Activated CD8-positive, alpha-beta memory T cell treated with anti-CD3 and anti-CD28 coated beads for 4 hours (primary cell): ENCODE data around the gene PPM1A.

Experiments
- DNase-seq, 2 donors: peaks; one replicate each; pipeline ENCODE4 v3.0.0-alpha.2; 2020; ENCODE audit warnings: low read depth in 2 of 2

PPM1A gene

GRCh38 chr14:60248697-60249318 is at the start of gene PPM1A:
Gene PPM1A, plus strand, starts transcription at chr14:60249221. Its CDS starts 33,483 bp downstream, at chr14:60282704.
- peak; percentile 89 to 91 for DNase-seq

GRCh38 chr14:60199321-60199720 is 49.7 kb upstream of the PPM1A start:
- DNase-seq: no peak

DNA sequence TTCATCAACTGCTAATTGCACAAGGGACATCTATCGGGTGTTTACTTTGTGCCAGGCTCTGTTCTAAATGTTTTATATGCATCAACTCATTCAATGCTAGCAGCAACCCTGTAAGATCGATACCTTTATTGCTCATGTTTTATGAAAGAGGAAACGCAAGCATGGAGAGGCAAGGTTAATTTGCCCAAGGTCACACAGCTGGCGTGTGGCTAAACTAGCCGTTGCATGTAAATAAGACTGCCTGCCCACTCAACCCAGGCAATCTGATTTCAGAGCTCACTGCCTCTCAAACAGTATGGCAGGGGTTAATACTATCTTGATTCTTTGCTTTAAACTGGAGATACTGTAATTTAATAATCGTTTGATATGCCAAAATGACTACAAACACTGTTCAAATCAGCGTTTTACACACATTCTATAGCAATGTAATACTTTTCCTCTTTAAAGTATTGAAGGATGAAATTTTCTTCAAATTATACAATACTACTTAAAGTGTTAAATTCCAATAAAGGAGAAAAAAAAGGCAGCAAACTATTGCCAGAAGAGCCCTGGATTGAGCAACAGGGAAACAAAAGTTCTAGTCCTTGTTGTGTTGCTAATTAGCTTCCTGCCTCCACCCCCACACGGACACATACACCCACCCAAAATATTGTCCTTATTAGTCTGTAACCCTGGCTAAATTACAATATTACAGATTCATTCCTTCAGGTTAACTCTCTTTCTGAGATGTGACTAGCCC is 44.7 kb upstream of the PPM1A start:
- DNase-seq: no peak

GRCh38 chr14:60204843-60205774 is 43.9 kb upstream of the PPM1A start:
- DNase-seq: no peak

GRCh38 chr14:60206249-60206670 is 42.8 kb upstream of the PPM1A start:
- DNase-seq: no peak

- DNase-seq: no peak
Measured at GRCh38 chr14:60206837-60207533, 42.0 kb upstream of the PPM1A start.

DNA sequence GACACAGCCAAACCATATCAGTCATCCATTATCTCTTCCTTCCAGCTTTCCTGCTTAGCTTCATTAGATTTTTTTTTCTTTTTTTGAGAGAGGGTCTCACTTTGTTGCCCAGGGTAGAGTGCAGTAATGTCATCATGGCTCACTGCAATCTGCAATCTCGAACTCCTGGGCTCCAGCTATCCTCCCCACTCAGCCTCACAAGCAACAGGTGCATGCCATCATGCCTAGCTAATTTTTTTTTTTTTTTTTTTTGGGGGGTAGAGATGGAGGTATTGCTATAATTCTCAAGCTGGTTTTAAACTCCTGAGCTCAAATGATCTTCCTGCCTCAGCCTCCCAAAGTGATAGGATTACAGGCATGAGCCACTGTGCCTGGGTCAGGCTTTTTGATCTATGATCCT is 38.3 kb upstream of the PPM1A start:
- DNase-seq: no peak

DNA sequence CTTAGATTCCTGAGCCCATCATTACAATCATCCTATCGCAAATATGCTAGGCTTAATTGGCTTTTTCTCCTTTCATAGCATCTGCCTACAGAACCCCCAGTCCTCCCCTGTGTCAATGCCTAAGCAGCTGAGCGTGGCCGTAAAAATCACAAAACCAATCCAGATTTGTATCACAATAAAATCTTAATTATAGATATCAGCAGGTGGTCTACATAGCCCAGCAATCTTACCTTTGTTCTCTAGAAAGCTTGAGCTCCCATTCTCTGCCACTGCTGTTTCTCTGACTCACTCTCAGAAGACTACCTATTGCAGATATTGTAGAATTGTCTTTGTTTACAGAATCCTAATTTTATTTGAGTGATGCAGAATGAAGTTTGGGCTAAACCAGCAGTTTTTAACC is 37.9 kb upstream of the PPM1A start:
- DNase-seq: no peak

DNA sequence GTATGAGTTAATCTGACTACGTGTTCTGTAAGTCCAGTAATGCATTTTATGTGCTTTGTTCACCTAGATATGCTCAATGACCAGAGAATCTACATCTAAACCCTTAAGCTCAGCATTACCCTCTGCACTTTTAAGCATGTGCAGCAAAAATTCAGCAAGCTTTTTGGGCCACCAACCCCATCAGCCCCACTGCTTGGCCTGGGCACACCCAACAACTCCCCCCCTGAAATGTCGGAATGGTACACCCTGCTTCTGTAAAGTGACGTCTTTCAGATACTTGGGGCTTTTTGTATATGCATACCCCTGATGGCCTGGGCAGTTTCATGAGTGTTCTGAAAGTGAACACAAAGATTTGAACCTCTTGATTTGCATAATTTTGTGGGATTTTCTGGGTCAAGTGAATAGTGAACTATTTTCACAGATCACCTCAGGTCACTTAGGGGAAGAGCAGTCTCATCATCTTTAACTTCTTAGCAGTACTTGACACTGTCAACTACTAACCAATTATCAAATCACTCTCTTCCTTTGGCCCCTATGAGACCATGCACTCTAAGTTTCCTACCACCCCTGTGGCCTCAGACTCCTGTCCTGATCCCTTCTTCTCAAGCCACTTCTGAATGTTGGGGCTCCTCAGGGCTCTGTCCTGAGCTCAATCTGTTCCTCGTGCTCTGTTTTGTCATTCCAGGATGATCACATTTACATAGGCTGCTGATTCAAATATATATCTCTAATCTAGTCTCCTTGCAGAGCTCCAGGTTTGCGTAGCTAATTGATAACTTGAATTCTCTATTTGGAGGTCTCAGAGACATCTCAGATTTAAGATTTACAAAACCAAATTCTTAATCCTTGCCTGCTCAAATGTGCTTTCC is 36.3 kb upstream of the PPM1A start:
- no peak for DNase-seq

DNA sequence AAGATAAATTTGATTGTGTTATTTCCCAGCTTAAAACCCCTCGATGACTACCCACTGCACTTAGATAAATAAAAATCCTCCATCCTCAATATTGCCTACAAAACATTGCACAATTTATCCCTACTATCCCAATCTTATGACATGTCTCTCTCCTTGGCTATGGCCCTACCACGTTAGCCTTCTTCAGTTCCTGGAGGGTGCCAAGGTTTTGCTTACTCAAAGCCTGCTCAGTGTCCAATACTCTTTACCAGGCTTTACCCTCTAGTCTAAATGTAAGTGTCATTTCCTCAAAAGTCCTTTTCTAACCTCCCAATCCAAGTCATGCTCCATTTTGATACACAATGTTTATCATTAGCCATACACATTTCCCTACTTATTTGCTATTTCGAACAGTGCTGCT is 35.0 kb upstream of the PPM1A start:
- no peak for DNase-seq

- no peak for DNase-seq
Measured at GRCh38 chr14:60214415-60215126, 34.5 kb upstream of the PPM1A start.

DNA sequence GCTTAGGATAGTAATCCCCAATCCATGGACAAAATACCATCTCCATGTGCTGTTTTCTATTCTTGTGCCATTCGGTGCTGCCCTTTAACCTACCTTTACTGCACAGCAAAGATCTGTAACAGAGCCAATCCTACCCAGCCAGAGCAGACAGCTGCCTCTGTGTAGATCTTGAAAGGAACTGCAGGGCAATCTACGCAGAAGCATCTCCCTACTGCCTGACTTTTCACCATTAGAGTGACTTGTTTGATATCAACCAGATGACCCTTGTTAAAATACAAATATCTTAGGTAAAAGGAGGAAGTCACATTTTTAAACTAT is 33.9 kb upstream of the PPM1A start:
- no peak for DNase-seq

- DNase-seq: no peak
Measured at GRCh38 chr14:60215520-60216420, 33.3 kb upstream of the PPM1A start.

GRCh38 chr14:60217713-60218112 is 31.3 kb upstream of the PPM1A start:
- DNase-seq: no peak

GRCh38 chr14:60220084-60220483 is 28.9 kb upstream of the PPM1A start:
- no peak for DNase-seq

DNA sequence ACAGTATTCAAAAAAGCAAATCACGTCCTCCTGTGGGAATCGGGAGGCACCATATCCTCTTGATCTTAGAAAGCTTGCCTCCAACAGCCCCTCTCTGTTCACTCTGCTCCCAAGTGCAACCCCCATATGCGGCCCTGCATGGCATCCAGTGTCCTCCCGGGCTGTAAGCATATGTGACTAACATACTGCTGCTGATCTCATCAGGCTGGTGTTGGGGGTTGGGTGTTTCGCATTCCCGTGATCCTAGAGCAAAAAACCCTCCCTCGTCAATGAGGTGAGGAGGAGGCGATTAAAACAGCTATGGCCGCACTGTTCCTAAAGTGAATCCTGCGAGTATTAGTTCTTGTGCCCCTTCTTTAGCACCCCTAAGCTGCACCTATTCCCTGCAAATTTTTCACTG is 28.1 kb upstream of the PPM1A start:
- no peak for DNase-seq

GRCh38 chr14:60221457-60221856 is 27.6 kb upstream of the PPM1A start:
- DNase-seq: no peak

GRCh38 chr14:60222820-60223219 is 26.2 kb upstream of the PPM1A start:
- no peak for DNase-seq

- DNase-seq: no peak
Measured at GRCh38 chr14:60225265-60225664, 23.8 kb upstream of the PPM1A start.
